Liver (tissue), 3 donors: ENCODE data around the gene ADCY4.

Experiments used
- FOXA1 ChIP-seq: IDR thresholded peaks from 2 replicates; pipeline ENCODE4 v1.6.1; 2016; ENCODE audit warnings: antibody characterized with exemption
- GABPA ChIP-seq, 2 donors: IDR thresholded peaks in 1 of 2; conservative IDR thresholded peaks in 1 of 2; 2 replicates each; pipeline ENCODE4 v1.6.1; 2016; ENCODE audit warnings: antibody characterized with exemption in 2 of 2, mild to moderate bottlenecking in 1 of 2, moderate library complexity in 1 of 2
- RAD21 ChIP-seq, 2 donors: IDR thresholded peaks; 2 replicates each; pipeline ENCODE4 v1.6.1; 2016; ENCODE audit warnings: antibody characterized with exemption in 2 of 2, mild to moderate bottlenecking in 2 of 2
- SP1 ChIP-seq: IDR thresholded peaks from 2 replicates; pipeline ENCODE4 v1.6.1; 2018; ENCODE audit warnings: antibody characterized with exemption, mild to moderate bottlenecking
- TAF1 ChIP-seq: conservative IDR thresholded peaks from 2 replicates; pipeline ENCODE4 v1.6.1; 2016; ENCODE audit warnings: antibody characterized with exemption, mild to moderate bottlenecking
- YY1 ChIP-seq: IDR thresholded peaks from 2 replicates; pipeline ENCODE4 v1.6.1; 2016; ENCODE audit warnings: antibody characterized with exemption, mild to moderate bottlenecking
- TF ChIP-seq, protein P1 (sequence below): fragments of 150-350 bp; IDR thresholded peaks from 2 replicates; pipeline ENCODE4 v1.5.1; 2017; ENCODE audit warnings: improper control_type of control experiment, low read depth, low read length; ENCODE audit not compliant: missing input control
- TF ChIP-seq, protein P2 (sequence below): IDR thresholded peaks from 2 replicates; pipeline ENCODE4 v1.6.1; 2016; ENCODE audit warnings: antibody characterized with exemption, mild to moderate bottlenecking
- TF ChIP-seq, protein P3 (sequence below): IDR thresholded peaks from 2 replicates; pipeline ENCODE4 v1.6.1; 2016; ENCODE audit warnings: antibody characterized with exemption
- donor health status: healthy.
- donor health status: healthy.

DNA sequence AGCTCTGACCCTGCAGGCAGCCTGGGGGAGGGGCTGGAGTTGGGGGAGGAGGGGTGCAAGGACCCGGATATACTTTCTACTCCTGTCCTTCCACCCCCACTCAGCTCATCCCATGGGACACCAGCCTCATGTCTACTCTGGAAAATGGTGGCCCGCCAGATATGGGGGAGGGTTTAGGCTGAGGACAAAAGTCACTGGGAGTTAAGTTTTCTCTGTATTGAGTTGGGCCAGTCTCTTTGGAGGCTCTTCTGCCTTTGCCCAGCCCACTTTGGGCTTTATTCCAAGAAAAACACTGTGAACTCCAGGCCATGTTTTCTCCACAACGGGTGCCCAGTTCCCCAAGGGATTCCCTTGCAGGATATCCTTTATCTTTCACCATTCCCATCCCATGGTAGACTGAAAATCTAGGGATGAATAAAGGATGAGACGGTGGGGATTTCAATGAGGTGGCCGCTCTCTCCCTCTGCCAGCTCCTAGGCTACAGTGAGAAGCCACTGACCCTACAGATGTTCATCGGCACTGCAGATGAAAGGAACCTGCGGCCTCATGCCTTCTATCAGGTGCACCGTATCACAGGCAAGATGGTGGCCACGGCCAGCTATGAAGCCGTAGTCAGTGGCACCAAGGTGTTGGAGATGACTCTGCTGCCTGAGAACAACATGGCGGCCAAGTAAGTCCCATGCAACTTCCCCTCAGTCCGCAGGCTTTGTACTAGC lies 38.0 kb upstream of the ADCY4 start:
- TF ChIP-seq, protein P1, sequence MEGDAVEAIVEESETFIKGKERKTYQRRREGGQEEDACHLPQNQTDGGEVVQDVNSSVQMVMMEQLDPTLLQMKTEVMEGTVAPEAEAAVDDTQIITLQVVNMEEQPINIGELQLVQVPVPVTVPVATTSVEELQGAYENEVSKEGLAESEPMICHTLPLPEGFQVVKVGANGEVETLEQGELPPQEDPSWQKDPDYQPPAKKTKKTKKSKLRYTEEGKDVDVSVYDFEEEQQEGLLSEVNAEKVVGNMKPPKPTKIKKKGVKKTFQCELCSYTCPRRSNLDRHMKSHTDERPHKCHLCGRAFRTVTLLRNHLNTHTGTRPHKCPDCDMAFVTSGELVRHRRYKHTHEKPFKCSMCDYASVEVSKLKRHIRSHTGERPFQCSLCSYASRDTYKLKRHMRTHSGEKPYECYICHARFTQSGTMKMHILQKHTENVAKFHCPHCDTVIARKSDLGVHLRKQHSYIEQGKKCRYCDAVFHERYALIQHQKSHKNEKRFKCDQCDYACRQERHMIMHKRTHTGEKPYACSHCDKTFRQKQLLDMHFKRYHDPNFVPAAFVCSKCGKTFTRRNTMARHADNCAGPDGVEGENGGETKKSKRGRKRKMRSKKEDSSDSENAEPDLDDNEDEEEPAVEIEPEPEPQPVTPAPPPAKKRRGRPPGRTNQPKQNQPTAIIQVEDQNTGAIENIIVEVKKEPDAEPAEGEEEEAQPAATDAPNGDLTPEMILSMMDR = no peak
- TF ChIP-seq SP1 = no peak
- TF ChIP-seq, protein P2, sequence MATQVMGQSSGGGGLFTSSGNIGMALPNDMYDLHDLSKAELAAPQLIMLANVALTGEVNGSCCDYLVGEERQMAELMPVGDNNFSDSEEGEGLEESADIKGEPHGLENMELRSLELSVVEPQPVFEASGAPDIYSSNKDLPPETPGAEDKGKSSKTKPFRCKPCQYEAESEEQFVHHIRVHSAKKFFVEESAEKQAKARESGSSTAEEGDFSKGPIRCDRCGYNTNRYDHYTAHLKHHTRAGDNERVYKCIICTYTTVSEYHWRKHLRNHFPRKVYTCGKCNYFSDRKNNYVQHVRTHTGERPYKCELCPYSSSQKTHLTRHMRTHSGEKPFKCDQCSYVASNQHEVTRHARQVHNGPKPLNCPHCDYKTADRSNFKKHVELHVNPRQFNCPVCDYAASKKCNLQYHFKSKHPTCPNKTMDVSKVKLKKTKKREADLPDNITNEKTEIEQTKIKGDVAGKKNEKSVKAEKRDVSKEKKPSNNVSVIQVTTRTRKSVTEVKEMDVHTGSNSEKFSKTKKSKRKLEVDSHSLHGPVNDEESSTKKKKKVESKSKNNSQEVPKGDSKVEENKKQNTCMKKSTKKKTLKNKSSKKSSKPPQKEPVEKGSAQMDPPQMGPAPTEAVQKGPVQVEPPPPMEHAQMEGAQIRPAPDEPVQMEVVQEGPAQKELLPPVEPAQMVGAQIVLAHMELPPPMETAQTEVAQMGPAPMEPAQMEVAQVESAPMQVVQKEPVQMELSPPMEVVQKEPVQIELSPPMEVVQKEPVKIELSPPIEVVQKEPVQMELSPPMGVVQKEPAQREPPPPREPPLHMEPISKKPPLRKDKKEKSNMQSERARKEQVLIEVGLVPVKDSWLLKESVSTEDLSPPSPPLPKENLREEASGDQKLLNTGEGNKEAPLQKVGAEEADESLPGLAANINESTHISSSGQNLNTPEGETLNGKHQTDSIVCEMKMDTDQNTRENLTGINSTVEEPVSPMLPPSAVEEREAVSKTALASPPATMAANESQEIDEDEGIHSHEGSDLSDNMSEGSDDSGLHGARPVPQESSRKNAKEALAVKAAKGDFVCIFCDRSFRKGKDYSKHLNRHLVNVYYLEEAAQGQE = no peak
- no peak for TF ChIP-seq GABPA (IDR thresholded peaks at IDR 0.05 in 1 of 2, conservative IDR thresholded peaks at IDR 0.05 in 1 of 2)
- TF ChIP-seq FOXA1 = no peak
- TF ChIP-seq RAD21 (IDR thresholded peaks at IDR 0.05) = no peak
- no peak for TF ChIP-seq TAF1
- no peak for TF ChIP-seq YY1
- TF ChIP-seq, protein P3, sequence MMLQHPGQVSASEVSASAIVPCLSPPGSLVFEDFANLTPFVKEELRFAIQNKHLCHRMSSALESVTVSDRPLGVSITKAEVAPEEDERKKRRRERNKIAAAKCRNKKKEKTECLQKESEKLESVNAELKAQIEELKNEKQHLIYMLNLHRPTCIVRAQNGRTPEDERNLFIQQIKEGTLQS = no peak
